ENCODE measurements around the gene MAP10.

MAP10 gene

GRCh38 chr1:232798920-232799319, 6.3 kb upstream of the MAP10 start:
- no peak for DNase-seq

DNA sequence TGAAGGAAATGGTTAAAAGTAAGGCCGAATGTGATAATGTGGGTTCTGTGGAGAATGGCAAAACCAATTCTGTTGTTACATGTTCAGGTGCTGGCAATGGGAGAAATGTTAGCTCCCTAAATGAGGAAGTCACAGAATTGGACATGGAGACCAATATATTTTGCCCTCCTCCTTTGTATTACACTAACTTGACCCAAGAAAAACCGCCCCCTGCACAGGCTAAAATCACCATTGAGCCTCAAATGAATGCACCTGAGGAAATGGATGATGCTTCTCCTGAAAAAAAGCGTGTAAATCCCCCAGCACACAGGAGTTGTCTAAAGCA, 932 bp downstream of the MAP10 start:
- DNase-seq, result no peak

- no peak for DNase-seq
Observed at GRCh38 chr1:232810856-232811255, 5.6 kb downstream of the MAP10 start.

GRCh38 chr1:232812560-232812959, 7.3 kb downstream of the MAP10 start:
- DNase-seq, result no peak

GRCh38 chr1:232813097-232813496, 7.9 kb downstream of the MAP10 start:
- DNase-seq, result no peak

- no peak for DNase-seq
Observed at GRCh38 chr1:232813760-232814159, 8.5 kb downstream of the MAP10 start.

GRCh38 chr1:232816324-232816723, 11.1 kb downstream of the MAP10 start:
- no peak for DNase-seq

GRCh38 chr1:232818040-232818439, 12.8 kb downstream of the MAP10 start:
- DNase-seq, result no peak

DNA sequence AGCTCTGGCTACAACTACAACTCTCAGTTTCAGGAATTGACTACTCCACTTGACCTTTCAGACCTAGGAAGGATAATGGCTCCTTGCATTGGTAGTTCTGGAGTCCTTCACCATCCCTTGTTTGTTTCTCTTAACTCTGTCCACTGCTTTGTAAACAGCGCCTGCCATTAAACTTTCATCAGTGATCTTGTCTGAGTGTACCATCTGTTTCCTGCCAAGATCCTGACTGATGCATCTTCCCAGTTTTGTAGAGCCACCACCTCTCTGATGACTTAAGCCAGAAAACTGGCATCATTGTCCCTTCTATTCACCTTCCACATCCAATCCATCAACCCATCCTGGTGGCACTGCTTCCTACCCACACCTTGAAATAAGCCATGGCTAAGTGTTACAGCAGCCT, 15.2 kb downstream of the MAP10 start:
- no peak for DNase-seq

DNA sequence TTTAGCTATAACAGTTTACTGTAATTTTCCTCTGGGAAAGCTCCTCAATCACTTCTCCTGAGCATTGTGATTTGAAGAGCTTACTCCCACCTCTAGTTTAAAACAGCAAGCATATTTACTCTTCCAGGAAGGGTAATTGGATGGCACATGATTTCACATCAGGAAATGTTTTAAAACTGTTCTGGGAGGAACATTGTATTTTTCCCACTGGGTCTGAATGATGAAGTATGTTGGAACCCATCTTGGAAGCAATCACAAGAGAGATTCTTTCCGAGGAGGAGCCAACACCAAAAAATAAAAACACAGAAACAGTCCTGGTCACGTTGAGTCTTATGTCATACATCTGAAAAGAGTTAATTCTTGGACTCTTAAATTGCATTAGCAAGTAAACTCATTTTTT, 17.3 kb downstream of the MAP10 start:
- no peak for DNase-seq

DNA sequence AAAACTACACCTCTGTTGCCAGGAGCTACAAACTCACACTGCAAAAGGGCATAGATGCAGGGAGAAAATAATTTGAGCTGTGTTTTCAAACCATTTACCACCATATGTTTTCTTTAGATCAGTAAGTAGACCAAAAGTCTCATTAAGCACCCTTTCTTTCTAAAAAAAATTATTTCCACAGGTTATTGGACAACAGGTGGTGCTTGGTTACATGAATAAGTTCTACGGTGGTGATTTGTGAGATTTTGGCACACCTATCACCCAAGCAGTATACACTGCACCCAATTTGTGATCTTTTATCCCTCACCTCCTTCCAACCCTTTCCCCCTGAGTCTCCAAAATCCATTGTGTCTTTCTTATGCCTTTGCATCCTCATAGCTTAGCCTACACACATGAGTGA, 21.1 kb downstream of the MAP10 start:
- DNase-seq, result no peak

DNA sequence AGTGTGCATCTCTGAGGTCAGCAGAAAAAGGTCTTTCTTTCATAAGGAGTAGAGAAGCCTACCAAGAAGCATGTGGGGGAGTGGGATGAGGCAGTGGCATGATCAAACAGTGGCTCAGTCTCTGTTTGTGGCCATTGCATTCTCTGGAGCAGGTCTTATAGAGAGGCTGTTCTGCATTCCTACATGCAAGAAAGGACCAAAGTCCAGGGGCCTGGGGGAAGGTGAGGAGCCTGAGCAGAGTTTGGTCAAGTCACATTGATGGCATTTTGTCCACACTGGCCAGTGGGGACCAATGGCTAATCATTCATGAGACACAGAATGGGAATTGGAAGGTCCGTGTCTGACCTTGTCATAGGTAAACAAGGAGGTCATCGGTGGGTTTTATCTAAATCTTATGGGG, 25.4 kb downstream of the MAP10 start:
- no peak for DNase-seq

DNA sequence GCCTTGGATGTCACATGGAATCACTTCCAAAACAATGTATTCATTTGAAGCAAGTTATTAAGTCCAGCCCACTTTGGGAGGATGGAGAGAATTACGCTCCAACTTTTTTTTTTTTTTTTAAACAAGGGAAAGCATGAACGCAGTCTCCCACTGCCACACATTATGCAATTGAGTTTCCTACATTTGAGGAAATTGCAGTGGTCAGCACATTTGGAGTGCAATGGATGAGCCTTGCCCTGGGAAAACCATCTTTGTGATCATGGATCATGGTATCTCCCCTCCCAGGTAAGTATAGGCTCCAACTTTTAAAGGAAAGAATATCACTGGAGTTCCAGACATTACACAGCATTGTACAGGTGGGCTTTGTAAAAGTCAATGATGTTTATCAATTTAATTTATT, 26.7 kb downstream of the MAP10 start:
- DNase-seq, result no peak

GRCh38 chr1:232834066-232834465, 28.9 kb downstream of the MAP10 start:
- no peak for DNase-seq

- DNase-seq, result no peak
Observed at GRCh38 chr1:232835166-232835565, 29.9 kb downstream of the MAP10 start.

DNA sequence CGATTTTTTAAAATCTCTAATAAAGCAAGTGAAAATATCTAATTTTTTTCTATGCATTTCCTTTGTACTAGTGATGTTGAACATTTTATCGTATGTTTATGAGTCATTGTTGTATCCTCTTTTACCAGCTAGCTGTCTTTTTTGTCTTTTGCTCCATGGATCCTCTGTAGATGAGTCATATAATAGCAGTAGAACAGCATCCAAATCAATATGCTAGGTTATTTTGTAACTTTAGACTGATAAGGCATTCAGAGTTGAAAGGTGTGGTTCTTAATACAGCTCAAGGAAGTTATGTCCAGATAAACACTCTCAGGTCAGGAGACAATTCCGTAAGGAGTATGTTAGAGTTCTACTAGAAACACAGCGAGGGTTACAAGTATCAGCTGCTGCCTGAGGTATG, 31.9 kb downstream of the MAP10 start:
- no peak for DNase-seq

DNA sequence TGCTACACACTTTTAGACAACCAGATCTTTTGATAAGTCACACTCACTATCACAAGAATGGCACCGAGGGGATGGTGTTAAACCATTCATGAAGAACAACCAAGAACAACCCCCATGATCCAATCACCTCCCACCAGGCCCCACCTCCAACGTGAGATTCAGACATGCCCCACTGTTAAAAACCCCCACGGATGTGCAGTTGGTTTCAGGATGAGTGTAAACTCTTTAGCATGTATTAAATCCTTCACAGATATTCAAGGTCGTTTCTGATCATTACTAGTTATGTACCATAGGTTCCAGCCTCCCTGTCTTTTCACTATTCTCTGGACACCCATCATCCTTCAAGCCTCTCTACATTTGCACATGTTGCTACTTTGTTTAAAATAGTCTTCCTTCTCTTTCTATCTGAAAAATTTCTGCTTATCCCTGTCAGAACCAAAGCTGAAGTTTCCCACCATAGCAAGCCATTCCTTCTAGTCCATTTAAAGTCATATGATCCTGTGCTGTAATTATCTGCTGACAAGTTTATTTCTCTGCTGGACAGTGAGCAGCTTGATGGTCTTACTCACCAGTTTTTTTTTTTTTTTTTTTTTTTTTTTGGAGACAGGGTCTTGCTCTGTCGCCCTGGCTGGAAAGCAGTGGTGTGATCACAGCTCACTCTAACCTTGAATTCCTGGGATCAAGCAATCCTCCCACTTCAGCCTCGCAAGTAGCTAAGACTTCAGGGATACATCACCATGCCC, 36.8 kb downstream of the MAP10 start:
- no peak for DNase-seq

DNA sequence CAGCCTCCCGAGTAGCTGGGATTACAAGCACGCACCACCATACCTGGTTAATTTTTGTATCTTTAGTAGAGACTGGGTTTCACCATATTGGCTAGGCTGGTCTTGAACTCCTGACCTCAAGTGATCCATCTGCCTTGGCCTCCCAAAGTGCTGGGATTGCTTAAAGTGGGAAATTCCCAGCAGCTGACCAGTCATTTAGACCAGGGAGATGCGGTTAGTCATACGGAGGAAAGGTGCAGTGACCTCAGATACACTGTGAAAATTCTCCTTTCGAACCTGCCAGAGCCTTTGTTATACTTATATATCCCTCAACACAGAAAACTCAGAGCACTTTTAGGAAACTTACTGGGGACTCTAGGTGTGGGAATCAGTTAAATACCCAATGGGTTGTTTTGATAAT, 39.6 kb downstream of the MAP10 start:
- no peak for DNase-seq

GRCh38 chr1:232845406-232845955, 40.3 kb downstream of the MAP10 start:
- no peak for DNase-seq

DNA sequence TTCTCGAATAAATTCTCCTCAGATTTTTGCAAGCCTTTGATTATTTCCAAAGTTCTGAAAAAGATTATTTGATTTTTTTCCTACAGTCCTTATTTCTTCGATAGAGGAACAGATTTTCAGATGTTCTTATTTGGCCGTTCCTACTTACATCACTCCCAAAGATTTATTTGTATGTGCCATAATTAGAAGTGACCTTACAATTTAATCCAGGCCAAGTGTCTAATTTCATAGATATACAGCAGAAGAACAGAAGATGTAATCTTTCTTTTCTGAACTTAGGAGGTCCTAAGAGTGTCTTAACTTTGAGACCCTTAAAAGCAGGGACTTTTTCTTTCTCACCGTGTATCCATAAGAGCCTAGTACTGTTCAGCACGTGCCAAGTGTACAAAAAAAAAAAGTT, 46.3 kb downstream of the MAP10 start:
- DNase-seq, result no peak

DNA sequence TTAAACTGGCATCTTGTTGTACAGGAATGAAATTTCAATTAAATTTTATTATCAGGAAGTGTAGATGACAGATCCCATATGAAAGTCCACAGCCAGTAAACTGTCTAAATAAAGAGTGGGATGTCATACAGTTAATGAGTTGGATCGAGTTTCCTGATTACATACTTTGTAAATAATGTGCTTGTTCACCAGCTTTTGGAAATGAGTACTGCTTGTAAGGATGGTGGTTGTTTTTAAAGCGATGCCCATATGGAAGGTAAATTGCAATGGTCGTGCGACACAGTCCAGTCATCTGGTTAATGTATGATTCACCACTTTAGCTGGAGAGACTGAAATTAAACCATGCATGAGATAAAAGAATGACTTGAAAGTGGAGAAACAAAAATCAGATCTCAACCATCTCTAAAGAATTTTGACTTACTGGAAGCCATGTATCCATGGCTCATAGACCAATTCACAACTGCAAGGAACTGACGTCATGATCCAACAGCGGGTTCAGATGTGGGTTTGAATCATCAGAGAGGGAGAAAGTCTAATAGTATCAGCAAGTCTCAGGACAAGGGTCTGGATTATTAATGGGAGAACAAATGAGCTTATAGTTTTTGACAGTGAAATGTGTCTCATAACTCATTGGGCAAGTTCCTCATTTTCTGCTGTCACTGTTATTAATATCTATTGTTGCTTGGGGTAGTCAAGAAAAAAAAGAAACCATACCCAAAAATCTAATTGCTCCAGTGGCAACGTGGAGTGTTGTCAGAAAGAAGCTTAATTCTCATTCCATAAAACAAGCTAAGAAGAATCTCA, 49.0 kb downstream of the MAP10 start:
- no peak for DNase-seq

DNA sequence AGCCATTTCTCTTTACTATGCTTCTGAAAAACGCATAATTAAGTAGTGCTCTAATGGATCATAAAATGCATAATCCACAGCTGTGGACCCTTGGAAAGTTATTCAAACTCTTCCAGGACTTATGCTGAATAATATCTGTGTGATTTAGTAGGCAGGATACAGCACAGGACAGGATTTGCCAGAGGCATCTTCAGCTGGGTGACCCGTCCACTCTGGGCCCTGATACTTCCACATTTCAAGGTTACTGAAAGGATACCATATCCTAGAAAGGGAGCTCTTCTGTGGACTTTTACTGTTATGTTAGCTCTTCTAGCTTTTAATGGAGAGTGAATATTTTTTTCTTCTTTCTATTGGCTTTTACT, 49.6 kb downstream of the MAP10 start:
- DNase-seq, result no peak

- no peak for DNase-seq
Observed at GRCh38 chr1:232856541-232856940, 51.3 kb downstream of the MAP10 start.
